ENCODE data around the gene TVP23B. TPM values are rescaled to one million over a fixed set of nuclear protein-coding genes. Genes with fewer than 3 reads are reported as not detected.
"Not testable (repeated sequence)": the region's sequence is repeated elsewhere in the genome, so short reads cannot be mapped to it uniquely, and the experiment has no call there.

TVP23B gene
- total RNA-seq (2016; rRNA removed; fragmentation: Illumina TruSeq; extraction: Trizol), result 50.6 and 66.5 TPM in 2 replicates
- 12.9 and 20.4 TPM in 2 replicates for total RNA-seq (2016; cell fraction: cytosol; rRNA removed; fragmentation: Illumina TruSeq; extraction: Trizol; ENCODE audit: low read depth)
- 52.0 and 62.4 TPM in 2 replicates for total RNA-seq (2016; cell fraction: insoluble cytoplasmic fraction; rRNA removed; fragmentation: Illumina TruSeq; extraction: Trizol)
- total RNA-seq (2016; cell fraction: membrane; rRNA removed; fragmentation: Illumina TruSeq; extraction: Trizol), result 29.4 and 38.1 TPM in 2 replicates
- total RNA-seq (2016; cell fraction: nucleus; rRNA removed; fragmentation: Illumina TruSeq; extraction: Trizol), result 56.0 and 61.9 TPM in 2 replicates
- polyA plus RNA-seq (2011; rRNA removed), result 31.8 and 45.1 TPM in 2 replicates
- polyA plus RNA-seq (2011; cell fraction: cytosol; rRNA removed), result 16.9 and 29.0 TPM in 2 replicates
- polyA plus RNA-seq (2011; cell fraction: nucleus; rRNA removed), result 9.7 and 12.0 TPM in 2 replicates
- polyA plus RNA-seq (2012), result 46.3 and 50.0 TPM in 2 replicates
- 4.6 and 5.7 TPM in 2 replicates for polyA plus RNA-seq (2016; cell fraction: cytosol; fragmentation: Illumina TruSeq; extraction: Trizol; ENCODE audit: low read depth)
- polyA plus RNA-seq (2016; cell fraction: insoluble cytoplasmic fraction; fragmentation: Illumina TruSeq; extraction: Trizol; ENCODE audit: low read depth), result 33.7 and 39.4 TPM in 2 replicates
- polyA plus RNA-seq (2016; cell fraction: membrane; fragmentation: Illumina TruSeq; extraction: Trizol; ENCODE audit: low read depth), result 9.4 and 13.3 TPM in 2 replicates
- 68.5 and 70.5 TPM in 2 replicates for polyA plus RNA-seq (2016; cell fraction: nucleus; fragmentation: Illumina TruSeq; extraction: Trizol; ENCODE audit: insufficient read depth, low read depth)
- 28.0 and 36.3 TPM in 2 replicates for polyA minus RNA-seq (2011; rRNA and poly(A)+ RNA removed; ENCODE audit: low replicate concordance)
- 33.0 and 34.2 TPM in 2 replicates for polyA minus RNA-seq (2011; cell fraction: cytosol; rRNA and poly(A)+ RNA removed)
- polyA minus RNA-seq (2011; cell fraction: nucleus; rRNA and poly(A)+ RNA removed), result 58.3 and 58.8 TPM in 2 replicates
- Bru-seq, nascent RNA, result percentile 90 among the genes with signal in this experiment
- BruChase-seq, experiment 1, labeled RNA remaining after a 6-hour chase, result percentile 89 among the genes with signal in this experiment
- percentile 85 among the genes with signal in this experiment for BruChase-seq, experiment 2, labeled RNA remaining after a 2-hour chase
- long read RNA-seq, experiment 1, transcript TVP23B-201 (7 exons, 2,064 nt), result major isoform, 56 of 77 reads
- long read RNA-seq, experiment 1, partial matches to known transcripts, result 15 of 77 reads
- long read RNA-seq, experiment 1, other reads (novel, unspliced or antisense), result 4 of 77 reads
- long read RNA-seq, experiment 2, transcript TVP23B-201 (7 exons, 2,064 nt), result major isoform, 17 of 64 reads
- long read RNA-seq, experiment 2, partial matches to known transcripts, result 45 of 64 reads
- long read RNA-seq, experiment 2, other reads (novel, unspliced or antisense), result 1 of 64 reads

GRCh38 chr17:18780991-18781718, at the start of gene TVP23B:
Gene TVP23B (plus strand): TSS chr17:18781183. CDS start chr17:18781294, 111 bp downstream.
- Histone ChIP-seq H3K4me1 (ENCODE audit: insufficient read depth, low read length) (peaks cover 15% of the 10 kb centered on the region; the same call in 1 of the 2 replicates), H3K4me2 (ENCODE audit: low read depth, low read length) (peak within 1 kb of the TSS; percentile 53), H3K4me3 (replicated peaks in 1 of 3; ENCODE audit: insufficient read depth in 1 of 3, low read depth in 2 of 3, low read length in 3 of 3) (peak within 1 kb of the TSS; percentile 50 to 68 (median 58); a peak in 5 of 6 replicates), H3K9ac (ENCODE audit: insufficient read depth, low read depth, low read length) (peak within 1 kb of the TSS; percentile 69), H3K79me2 (ENCODE audit: insufficient read depth, low read length) (peaks cover 16% of the 10 kb centered on the region), H3K27ac (ENCODE audit: extremely low read length, insufficient read depth, low read length) (peak within 1 kb of the TSS; percentile 56)
- H2AFZ ChIP-seq (ENCODE audit: low read length); CTCF ChIA-PET (ENCODE audit: low intra/inter-chr PET ratio, low total read pairs); POLR2A ChIA-PET; in situ Hi-C loops (cut with HindIII; ENCODE audit: extremely low pct_ligation_motif_present, low pct_unique_long_range_greater_than_20kb); intact Hi-C loops (cut with micrococcal nuclease; ENCODE audit: unreplicated experiment); H3K36me3 ChIP-seq (replicated peaks in 1 of 2; ENCODE audit: control insufficient read depth in 1 of 2, insufficient read depth in 2 of 2, low read length in 2 of 2); H3K9me3 ChIP-seq (ENCODE audit: low read length); H3K27me3 ChIP-seq (ENCODE audit: control insufficient read depth in 1 of 2, insufficient read depth in 2 of 2, low read length in 2 of 2); H4K20me1 ChIP-seq (ENCODE audit: insufficient read depth, low read length); FAIRE-seq: not testable (repeated sequence)
- DNase-seq (ENCODE audit: low spot score), result peak; percentile 94
- under 1% methylated on average over 22 of the region's 56 CpGs for WGBS (ENCODE audit: low lambda C conversion rate)
- peak; percentile 100 for ATAC-seq
- TSS peak; percentile 62 for BruUV-seq (replicated peaks)
- TF ChIP-seq ERF (CRISPR knock-in tag; IDR thresholded peaks at IDR 0.05) (peak; percentile 42; the same call in 1 of the 2 replicates), RARA (CRISPR knock-in tag; IDR thresholded peaks at IDR 0.05) (peak; percentile 18; the same call in 1 of the 2 replicates), ZNF281 (CRISPR knock-in tag; IDR thresholded peaks at IDR 0.05; ENCODE audit: borderline replicate concordance) (peak; percentile 32; the same call in 1 of the 2 replicates), KMT2A (CRISPR knock-in tag; IDR thresholded peaks at IDR 0.05) (peak; percentile 72; the same call in 1 of the 2 replicates), KDM2A (CRISPR knock-in tag; IDR thresholded peaks at IDR 0.05; ENCODE audit: borderline replicate concordance, low read depth) (peak; percentile 89), HNF1B (CRISPR knock-in tag; IDR thresholded peaks at IDR 0.05) (peak; percentile 54; the same call in 1 of the 2 replicates), ZNF205 (CRISPR knock-in tag; IDR thresholded peaks at IDR 0.05) (peak; percentile 54; the same call in 1 of the 2 replicates), REPIN1 (CRISPR knock-in tag; IDR thresholded peaks at IDR 0.05; ENCODE audit: borderline replicate concordance, low read depth) (peak; percentile 21; the same call in 1 of the 2 replicates), ZBTB20 (CRISPR knock-in tag; IDR thresholded peaks at IDR 0.05; ENCODE audit: borderline replicate concordance, low read depth) (peak; percentile 41; the same call in 1 of the 2 replicates), ZNF335 (CRISPR knock-in tag; IDR thresholded peaks at IDR 0.05) (0 out of 2 replicates have a peak, but pooled peaks have one; percentile 50)
